ENCODE measurements around the gene C4BPB. TPM values are rescaled to one million over a fixed set of nuclear protein-coding genes. Genes with fewer than 3 reads are reported as not detected.

C4BPB gene
- total RNA-seq, 2 experiments from 2014 or later, result 2.1 to 2.2 TPM

GRCh38 chr1:207097871-207098324 is 9.2 kb downstream of the C4BPB start:
- ATAC-seq (peak; percentile 98), DNase-seq (peak; percentile 69)
- H3K4me1 Mint-ChIP-seq (ENCODE audit: low read depth), result peaks cover 11% of the 10 kb centered on the region
- CTCF ChIA-PET, result interaction anchor here (1.4 to 2.8 kb wide), 6 partner anchors 9 to 402 kb away, joined by 3 to 8 read pairs (median 6); partner anchors contain the start of genes C4BPB and CD55
- H3K36me3 Mint-ChIP-seq (ENCODE audit: low read depth), result peaks cover 1% of the 10 kb centered on the region
- peaks cover 7% of the 10 kb centered on the region for H3K9me3 Mint-ChIP-seq
- peaks cover 10% of the 10 kb centered on the region for H3K27me3 Mint-ChIP-seq
- H3K27ac Mint-ChIP-seq, result peak overlapping the region; percentile 88
- TF ChIP-seq CTCF (IDR thresholded peaks at IDR 0.05), result no peak
- no peak overlapping the region for H3K4me3 Mint-ChIP-seq
- intact Hi-C loops (cut with micrococcal nuclease), result no loop called here
- POLR2A ChIA-PET, result interaction anchor here (0.7 to 1.3 kb wide), 4 partner anchors 46 to 228 kb away, joined by 3 to 4 read pairs (median 4); no protein-coding TSS in a partner anchor

- no peak for DNase-seq
- TF ChIP-seq CTCF (IDR thresholded peaks at IDR 0.05), result no peak
- peaks cover 9% of the 10 kb centered on the region for H3K27me3 Mint-ChIP-seq
- no peak overlapping the region for H3K27ac Mint-ChIP-seq
- POLR2A ChIA-PET, result no interaction called here
- no peak overlapping the region for H3K4me3 Mint-ChIP-seq
- peaks cover 7% of the 10 kb centered on the region for H3K9me3 Mint-ChIP-seq
- peaks cover 1% of the 10 kb centered on the region for H3K36me3 Mint-ChIP-seq (ENCODE audit: low read depth)
- ATAC-seq, result no peak
- CTCF ChIA-PET, result interaction anchor here (1.0 to 1.8 kb wide), 2 partner anchors 23 to 303 kb away, joined by 3 to 6 read pairs; no protein-coding TSS in a partner anchor
- H3K4me1 Mint-ChIP-seq (ENCODE audit: low read depth), result peaks cover 13% of the 10 kb centered on the region
- intact Hi-C loops (cut with micrococcal nuclease), result no loop called here
Measured at GRCh38 chr1:207101720-207102119, 13.1 kb downstream of the C4BPB start.

DNA sequence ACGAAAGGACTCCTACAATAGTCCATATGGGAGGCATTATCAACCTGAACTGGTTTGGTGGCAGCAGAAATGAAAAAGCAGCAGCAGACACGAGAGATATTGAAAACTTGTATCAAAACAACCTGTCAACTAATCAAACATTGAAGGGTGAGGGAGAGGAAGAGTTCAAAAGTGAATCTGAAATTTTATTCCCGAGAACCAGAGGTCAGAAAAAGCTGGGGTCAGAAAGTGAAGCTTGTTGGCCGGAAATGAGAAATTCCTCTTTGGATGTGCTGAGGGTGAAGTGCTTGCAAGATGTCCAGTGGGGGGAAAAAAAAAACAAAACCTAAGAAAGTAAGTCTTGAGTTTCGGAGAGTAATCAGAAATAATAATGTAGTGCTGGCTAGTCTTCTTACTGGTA is 13.5 kb downstream of the C4BPB start:
- H3K9me3 Mint-ChIP-seq, result peaks cover 7% of the 10 kb centered on the region
- POLR2A ChIA-PET, result no interaction called here
- CTCF ChIA-PET, result no interaction called here

DNA sequence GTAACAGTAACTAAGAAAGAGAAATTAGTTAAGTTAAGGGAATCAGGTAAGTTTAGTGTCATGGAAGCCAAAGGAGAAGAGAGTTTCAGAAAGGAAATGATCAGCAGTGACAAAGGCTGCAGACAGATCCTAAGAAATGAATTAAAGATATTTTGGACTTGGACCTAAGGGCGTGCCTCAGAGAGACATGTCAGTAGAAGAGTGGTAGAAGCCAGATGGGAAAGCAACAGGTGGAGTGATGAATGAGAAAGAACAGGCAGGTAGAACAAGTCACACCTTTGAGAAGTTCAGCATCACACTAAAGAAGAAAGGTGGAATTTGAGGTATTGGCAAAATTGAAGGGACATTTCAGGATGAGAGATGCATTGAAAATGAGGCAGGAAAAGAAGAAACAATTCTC is 14.0 kb downstream of the C4BPB start:
- no peak for ATAC-seq
- H3K36me3 Mint-ChIP-seq (ENCODE audit: low read depth), result peaks cover 1% of the 10 kb centered on the region
- ChIA-PET CTCF (no interaction called here), POLR2A (no interaction called here)
- no peak overlapping the region for H3K27ac Mint-ChIP-seq
- intact Hi-C loops (cut with micrococcal nuclease), result no loop called here
- no peak for DNase-seq
- H3K4me3 Mint-ChIP-seq, result no peak overlapping the region
- H3K9me3 Mint-ChIP-seq, result peaks cover 5% of the 10 kb centered on the region
- H3K27me3 Mint-ChIP-seq, result peaks cover 9% of the 10 kb centered on the region
- H3K4me1 Mint-ChIP-seq (ENCODE audit: low read depth), result peaks cover 10% of the 10 kb centered on the region
- no peak for TF ChIP-seq CTCF (IDR thresholded peaks at IDR 0.05)

More for the DNA sequence above, 13.5 kb downstream of the C4BPB start:
- Mint-ChIP-seq H3K27me3 (peaks cover 9% of the 10 kb centered on the region), H3K4me3 (no peak overlapping the region), H3K36me3 (ENCODE audit: low read depth) (peaks cover 1% of the 10 kb centered on the region), H3K4me1 (ENCODE audit: low read depth) (peaks cover 13% of the 10 kb centered on the region), H3K27ac (no peak overlapping the region)
- intact Hi-C loops (cut with micrococcal nuclease), result no loop called here
- no peak for DNase-seq
- no peak for ATAC-seq
- no peak for TF ChIP-seq CTCF (IDR thresholded peaks at IDR 0.05)

DNA sequence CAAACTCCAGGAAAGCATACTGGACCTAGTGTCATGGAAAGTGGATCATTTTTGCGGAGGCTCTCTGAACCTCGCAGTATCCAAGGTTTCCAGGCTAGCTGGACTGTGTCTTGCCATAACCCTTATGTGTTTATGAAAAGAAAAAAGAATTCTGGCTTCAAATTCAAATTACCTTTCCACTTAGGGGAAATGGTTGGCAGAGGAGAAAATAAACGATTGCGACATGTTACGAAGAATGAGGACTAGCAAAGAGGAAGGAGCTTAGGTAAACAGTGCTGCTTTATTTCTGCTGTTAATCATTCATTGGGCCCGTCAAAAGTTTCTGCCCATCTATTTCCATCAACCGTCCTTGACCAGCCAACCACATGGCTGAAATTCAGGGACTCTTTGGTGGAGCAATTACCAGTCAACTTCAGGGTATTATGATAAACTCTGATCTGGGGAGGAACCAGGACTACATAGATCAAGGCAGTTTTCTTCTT is 15.3 kb downstream of the C4BPB start, which contains the start of gene C4BPA:
TSS of gene C4BPA (plus strand) at position 342 of the 482 bp plus-strand sequence. CDS start 8,793 bp downstream, outside the sequence.
- peaks cover 4% of the 10 kb centered on the region for H3K4me1 Mint-ChIP-seq (ENCODE audit: low read depth)
- TF ChIP-seq CTCF (IDR thresholded peaks at IDR 0.05), result no peak
- no peak within 1 kb of the TSS for H3K4me3 Mint-ChIP-seq
- peaks cover 11% of the 10 kb centered on the region for H3K27me3 Mint-ChIP-seq
- ChIA-PET POLR2A (interaction anchor here (1.3 kb wide), 1 partner anchor 91 kb away, joined by 3 read pairs; no protein-coding TSS in a partner anchor), CTCF (interaction anchor here (0.7 kb wide), 1 partner anchor 19 kb away, joined by 4 read pairs; no protein-coding TSS in a partner anchor)
- DNase-seq (no peak), ATAC-seq (no peak)
- intact Hi-C loops (cut with micrococcal nuclease), result no loop called here
- peaks cover 3% of the 10 kb centered on the region for H3K9me3 Mint-ChIP-seq
- H3K27ac Mint-ChIP-seq, result no peak within 1 kb of the TSS
- H3K36me3 Mint-ChIP-seq (ENCODE audit: low read depth), result peaks cover 1% of the 10 kb centered on the region

Data from activated CD8-positive, alpha-beta T cell treated with anti-CD3 and anti-CD28 coated beads for 36 hours (primary cell).